Measurements from ENCODE around the gene TPT1. TPM values are rescaled to one million over a fixed set of nuclear protein-coding genes. Genes with fewer than 3 reads are reported as not detected.

The TPT1 gene
- total RNA-seq, 1 donor: 5,269 TPM

DNA sequence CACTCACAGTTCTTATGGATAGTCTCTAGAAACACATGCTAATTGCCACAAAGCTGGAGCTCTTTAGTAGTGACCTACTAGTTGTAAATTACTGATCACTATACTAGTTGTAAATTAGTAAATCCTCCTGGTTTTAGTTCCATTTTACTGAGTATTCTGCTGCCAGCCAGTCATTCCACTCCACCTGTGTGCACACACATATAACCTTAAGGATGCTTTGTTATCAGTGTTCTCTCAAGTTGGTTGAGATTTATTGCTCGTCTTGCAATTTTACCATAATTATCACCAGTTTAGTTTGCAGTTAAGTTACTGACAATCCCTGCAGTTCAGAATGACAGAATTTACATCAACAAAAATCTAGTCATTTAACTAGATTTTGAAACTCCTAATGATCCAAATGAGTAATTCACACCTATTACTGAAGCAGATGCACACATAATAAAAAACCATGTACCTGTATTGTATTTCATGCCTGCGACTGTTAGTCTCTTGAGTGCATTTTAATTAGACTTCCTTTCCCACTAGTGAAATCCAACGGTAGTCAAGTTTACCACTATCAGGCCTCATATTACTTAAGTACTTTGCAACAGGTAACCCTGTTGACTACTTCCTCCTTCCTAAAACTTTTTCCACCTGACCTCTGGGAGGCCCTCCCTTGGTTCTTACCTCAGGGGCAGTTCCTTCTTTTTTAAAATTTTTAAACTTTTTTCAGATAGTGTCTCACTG lies 7.6 kb downstream of the TPT1 start:
- DNase-seq (ENCODE audit: low read depth): no peak
- H3K4me3 ChIP-seq (ENCODE audit: low read depth, low read length): no peak overlapping the region
- TF ChIP-seq, protein P1, sequence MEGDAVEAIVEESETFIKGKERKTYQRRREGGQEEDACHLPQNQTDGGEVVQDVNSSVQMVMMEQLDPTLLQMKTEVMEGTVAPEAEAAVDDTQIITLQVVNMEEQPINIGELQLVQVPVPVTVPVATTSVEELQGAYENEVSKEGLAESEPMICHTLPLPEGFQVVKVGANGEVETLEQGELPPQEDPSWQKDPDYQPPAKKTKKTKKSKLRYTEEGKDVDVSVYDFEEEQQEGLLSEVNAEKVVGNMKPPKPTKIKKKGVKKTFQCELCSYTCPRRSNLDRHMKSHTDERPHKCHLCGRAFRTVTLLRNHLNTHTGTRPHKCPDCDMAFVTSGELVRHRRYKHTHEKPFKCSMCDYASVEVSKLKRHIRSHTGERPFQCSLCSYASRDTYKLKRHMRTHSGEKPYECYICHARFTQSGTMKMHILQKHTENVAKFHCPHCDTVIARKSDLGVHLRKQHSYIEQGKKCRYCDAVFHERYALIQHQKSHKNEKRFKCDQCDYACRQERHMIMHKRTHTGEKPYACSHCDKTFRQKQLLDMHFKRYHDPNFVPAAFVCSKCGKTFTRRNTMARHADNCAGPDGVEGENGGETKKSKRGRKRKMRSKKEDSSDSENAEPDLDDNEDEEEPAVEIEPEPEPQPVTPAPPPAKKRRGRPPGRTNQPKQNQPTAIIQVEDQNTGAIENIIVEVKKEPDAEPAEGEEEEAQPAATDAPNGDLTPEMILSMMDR (IDR thresholded peaks at IDR 0.05; ENCODE audit: insufficient read depth, low read length): no peak

DNA sequence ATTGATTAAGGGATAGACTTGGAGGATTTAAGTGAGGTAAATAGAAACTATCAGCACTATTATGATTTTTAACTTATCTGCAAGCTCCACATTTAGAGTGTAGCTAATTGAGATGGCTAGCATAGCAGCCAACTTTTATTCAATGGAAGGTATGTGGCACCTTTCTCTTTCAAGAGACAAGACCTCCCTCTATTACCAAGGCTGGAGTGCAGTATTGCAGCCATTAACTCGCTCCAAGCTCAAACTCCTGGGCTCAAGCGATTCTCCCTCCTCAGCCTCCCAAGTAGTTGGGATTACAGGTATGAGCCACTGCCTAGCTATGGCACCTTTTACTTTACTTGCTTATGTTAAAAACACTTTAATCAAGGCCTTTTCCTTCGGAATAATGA lies 8.2 kb downstream of the TPT1 start:
- H3K4me3 ChIP-seq (ENCODE audit: low read depth, low read length): no peak overlapping the region
- TF ChIP-seq, protein P1 (IDR thresholded peaks at IDR 0.05; ENCODE audit: insufficient read depth, low read length): no peak

DNA sequence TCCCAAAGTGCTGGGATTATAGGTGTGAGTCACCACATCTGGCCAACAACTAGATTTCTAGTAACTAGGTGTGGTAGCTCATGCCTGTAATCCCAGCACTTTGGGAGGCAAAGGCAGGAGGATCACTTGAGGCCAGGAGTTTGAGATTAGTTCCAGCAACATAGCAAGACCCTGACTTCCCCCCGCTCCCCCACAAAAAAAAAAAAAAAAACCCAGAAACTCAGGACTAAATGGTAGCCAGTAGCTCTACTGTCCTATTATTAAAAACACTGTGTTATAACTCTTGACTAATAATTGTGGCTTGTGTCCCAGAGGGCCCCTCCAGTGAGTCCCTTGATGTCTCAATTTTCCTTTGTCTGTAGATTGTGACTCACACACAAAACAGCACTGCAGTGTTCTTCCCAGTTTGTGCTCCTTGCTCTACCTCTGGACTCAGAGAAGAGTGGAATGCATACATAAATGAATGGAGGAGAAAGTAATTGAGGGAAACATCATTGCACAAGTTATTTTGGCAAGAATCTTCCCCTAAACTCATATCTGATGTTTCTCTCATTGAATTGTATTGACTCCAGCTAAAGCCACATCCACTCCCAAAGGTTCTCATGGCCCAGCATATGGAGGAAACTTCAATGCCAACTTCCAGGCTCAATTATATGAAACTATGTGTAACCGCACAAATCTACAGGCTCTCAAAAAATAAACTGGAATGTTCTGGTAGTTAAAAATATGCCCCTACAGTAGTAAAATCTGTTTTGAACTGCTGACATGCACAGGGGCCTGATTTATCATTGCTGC lies 8.8 kb downstream of the TPT1 start:
- peak; percentile 99 for DNase-seq (ENCODE audit: low read depth)
- TF ChIP-seq, protein P1 (IDR thresholded peaks at IDR 0.05; ENCODE audit: insufficient read depth, low read length): no peak
- H3K4me3 ChIP-seq (ENCODE audit: low read depth, low read length): no peak overlapping the region

More for the DNA sequence above, 8.2 kb downstream of the TPT1 start:
- no peak for DNase-seq (ENCODE audit: low read depth)

DNA sequence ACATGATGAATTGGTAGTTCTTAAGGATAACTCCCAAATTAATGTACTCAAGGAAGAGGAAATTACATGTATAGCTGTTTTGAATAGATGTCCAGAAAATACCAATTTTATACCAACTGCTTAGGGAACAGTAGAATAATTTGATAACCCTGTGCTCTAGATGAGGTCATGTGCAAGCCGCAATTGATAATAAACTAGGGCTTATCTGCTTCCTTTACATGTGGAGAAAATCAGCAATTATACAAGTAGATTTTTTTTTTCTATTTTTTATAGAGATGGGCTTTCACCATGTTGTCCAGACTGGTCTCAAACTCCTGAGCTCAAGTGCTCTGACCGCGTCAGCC lies 9.3 kb downstream of the TPT1 start:
- DNase-seq (ENCODE audit: low read depth): no peak
- TF ChIP-seq, protein P1 (IDR thresholded peaks at IDR 0.05; ENCODE audit: insufficient read depth, low read length): no peak
- no peak overlapping the region for H3K4me3 ChIP-seq (ENCODE audit: low read depth, low read length)

DNA sequence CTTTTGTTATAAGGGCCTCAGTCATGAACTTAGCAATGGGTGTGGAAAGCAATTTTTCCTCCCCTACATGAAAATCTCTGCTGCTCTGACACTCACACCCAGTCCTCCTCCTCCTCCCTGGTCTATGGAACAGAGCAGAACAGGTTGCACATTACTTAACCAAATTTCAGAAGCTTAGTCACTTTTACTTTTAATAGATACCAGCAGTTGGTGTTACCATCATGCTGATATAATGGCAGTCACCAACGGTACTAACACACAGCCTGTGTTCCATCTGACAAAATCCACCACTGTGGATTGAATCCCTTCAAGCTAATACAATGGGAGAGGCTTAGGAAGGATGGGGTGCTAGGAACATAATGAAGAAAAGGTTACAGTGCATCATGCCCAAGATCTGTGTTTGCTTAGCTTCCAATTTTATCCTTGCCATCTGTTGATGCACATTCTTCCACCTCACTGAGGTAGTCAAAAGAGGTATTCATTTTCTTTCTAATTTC lies 9.8 kb downstream of the TPT1 start:
- TF ChIP-seq, protein P1 (IDR thresholded peaks at IDR 0.05; ENCODE audit: insufficient read depth, low read length): no peak
- DNase-seq (ENCODE audit: low read depth): no peak
- no peak overlapping the region for H3K4me3 ChIP-seq (ENCODE audit: low read depth, low read length)

DNA sequence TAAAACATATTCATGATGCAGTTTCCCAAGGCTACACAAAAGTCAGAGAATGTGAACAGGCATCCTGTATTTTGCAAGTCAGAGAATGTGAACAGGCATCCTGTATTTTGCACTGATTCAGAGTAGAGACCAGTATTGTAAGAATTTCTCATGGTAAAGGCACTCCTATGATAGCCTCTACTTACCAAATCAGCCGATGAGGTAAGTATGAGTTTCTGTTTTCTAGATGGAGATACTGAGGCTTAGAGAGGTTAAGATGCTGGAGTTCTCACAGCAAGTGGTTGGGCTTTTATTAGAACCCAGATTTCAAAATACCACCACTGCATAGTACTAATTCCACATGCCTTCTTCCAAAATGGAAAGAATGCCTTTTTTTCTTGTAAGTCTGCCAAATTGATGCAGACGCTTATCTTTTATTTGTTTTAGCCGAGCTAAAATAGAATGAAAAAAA lies 12.3 kb downstream of the TPT1 start:
- H3K4me3 ChIP-seq (ENCODE audit: low read depth, low read length): no peak overlapping the region
- peak; percentile 97 for DNase-seq (ENCODE audit: low read depth)
- TF ChIP-seq, protein P1 (IDR thresholded peaks at IDR 0.05; ENCODE audit: insufficient read depth, low read length): no peak
